GM18951 (cell line): Measurements from ENCODE around the gene CHI3L2.

ENCODE experiments used
- POLR2A ChIP-seq: IDR thresholded peaks from 4 replicates; pipeline ENCODE4 v1.6.1; 2011; ENCODE audit warnings: mild to moderate bottlenecking; ENCODE audit not compliant: insufficient read length, insufficient read depth; ENCODE audit errors: extremely low read depth
- in situ Hi-C: fragments of 300-500 bp; cut with MboI; formaldehyde crosslinking; loops from one replicate; pipeline ENCODE4 v1.12.0; 2022; ENCODE audit warnings: low sequenced_read_pairs, mixed read lengths, inconsistent platforms; ENCODE audit not compliant: unreplicated experiment

Gene CHI3L2

DNA sequence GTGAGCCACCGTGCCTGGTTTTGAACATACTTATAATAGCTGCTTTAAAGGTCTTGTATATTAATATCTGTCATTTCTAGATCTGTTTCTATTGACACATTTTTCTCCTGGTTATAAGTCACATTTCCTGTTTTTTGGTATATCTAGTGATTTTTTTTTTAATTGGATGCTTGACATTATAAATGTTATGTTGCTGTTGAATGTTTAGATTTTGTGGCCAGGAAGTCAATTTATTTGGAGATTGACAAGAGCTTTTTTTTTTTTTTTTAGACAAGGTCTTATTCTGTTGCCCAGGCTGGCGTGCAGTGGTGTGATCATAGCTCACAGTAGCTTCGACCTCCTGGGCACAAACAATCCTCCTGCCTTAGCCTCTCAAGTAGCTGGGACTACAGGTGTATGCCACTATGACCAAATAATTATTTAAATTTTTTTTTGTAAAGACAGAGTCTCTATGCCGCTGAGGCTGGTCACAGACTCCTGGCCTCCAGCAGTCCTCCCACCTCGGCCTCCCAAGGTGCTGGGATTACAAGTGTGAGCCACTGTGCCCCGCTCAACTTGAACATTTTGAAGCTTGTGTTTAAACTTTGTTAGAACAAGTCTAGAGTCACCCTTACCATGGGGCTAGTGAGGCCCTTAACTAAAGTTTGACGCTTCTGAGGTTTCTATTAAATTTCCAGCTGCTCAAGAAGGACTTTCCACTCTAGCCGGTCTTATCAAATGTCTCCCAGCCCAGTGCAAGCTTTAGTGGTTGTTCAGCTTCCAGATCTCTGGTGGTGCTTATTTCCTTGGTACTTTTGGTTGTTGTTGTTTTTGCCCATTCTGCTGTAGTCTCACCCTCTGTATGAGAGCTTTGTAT, 8.6 kb upstream of the CHI3L2 start:
- in situ Hi-C loops, result no loop called here
- TF ChIP-seq POLR2A, result no peak

DNA sequence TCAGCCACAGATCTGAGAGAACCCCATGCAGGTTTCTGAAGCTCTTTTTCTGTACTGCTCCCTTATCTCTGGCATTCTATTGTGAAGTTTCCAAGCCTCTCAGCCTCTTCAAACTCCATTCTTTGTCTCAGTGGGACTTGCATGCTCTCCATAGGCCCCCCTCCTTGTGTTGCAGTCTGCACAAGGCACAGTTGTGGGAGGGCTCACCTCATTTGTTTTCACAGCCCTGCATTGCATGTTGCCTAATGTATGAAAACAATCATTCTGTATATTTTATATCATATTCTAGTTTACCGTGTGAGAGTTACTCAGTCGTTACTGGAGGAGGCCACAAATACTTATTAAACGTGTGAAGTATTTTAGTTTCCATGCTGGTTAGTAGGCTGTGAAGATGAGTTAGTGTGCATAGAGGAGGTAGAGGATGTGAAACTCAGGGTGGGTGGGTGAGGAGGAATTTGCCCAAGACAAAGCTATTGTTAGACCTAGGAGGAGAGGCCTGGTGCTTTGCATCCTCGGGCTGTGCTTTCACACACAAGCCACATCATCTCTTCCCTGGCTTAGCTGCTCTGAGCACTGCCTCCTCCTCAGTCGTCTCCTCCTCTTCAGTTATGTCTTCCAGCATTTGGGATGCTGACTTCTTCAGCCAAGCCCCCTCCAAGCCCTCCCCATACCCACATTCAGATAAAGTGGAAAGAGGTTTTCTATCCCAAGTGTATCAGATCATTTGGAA, 7.8 kb upstream of the CHI3L2 start:
- peak; percentile 62 for TF ChIP-seq POLR2A
- in situ Hi-C loops, result loop anchor here (10.0 kb wide), 1 partner anchor 185 kb away; no protein-coding TSS in a partner anchor

DNA sequence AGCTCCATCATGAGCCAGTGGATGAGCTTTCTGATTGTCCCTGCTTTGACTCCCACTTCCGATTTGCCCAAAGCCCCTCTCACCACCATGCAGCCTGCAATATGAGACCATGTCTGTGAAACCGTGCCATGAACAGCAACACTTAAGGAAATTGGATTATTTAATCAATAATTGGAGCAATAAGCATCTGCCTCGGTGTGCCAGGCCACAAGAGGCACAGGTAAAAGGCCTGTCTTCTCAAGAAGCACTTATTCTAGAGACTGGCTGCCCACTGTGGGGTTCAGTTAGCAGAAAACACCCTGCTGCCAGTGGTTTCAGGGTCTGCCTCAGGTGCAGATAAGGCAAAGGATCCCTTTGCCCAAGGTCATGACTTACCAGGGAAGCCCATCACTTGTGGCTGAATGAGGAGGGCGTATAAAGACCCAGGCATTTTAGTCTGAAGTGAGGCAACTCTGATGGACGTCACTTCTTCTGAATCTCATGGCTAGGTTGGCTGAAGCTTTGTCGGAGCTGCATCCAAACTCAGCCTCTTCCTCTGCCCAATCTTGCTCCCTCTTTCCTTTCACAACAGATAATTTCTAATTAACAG, 7.1 kb upstream of the CHI3L2 start:
- TF ChIP-seq POLR2A, result no peak
- in situ Hi-C loops, result loop anchor here (10.0 kb wide), 1 partner anchor 184 kb away; no protein-coding TSS in a partner anchor

DNA sequence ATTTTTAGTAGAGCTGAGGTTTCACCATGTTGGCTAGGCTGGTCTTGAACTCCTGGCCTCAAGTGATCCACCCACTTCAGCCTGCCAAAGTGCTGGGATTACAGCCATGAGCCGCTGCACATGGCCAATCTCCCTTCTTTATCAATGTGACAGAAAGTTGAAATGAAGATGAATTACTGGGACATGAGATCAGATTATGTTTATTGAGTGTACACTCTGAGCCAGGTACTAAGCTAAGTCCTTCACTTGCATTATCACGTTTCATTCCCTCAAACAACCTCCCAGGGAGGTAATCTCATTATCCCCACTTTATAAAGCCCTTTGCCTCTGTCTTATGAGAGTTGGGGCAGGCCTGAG, 6.3 kb upstream of the CHI3L2 start:
- TF ChIP-seq POLR2A, result no peak
- in situ Hi-C loops, result loop anchor here (10.0 kb wide), 1 partner anchor 184 kb away; no protein-coding TSS in a partner anchor

DNA sequence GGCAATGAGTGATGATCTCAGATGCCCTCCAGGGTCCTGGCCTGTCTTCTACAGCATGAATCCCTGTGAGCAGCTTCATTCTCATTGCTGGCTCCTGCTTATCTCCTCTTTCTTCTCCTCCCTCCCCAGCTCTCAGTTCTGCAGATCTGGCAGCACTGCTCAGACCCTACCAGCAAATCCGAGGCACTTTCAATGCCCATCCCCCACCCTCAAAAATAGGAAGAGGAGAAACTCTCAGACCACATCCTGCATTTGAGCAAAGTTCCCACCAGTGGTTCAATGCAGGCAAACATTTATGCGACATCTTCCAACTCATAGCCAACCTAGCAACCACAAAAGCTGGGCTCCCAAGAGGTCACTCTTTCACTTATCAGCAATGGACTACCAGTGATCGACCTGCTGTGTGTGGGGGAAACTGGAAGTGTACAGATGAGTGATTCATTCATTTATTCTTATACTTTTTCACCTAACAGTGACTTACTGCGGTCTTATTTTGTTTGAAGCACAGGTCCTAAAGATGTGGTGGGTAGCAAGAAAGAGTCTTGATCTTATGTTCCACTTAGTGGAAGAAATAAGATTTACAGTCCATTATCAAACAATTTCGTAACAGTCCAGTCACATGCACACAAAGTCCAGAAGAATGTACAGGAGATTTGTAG, 5.8 kb upstream of the CHI3L2 start:
- TF ChIP-seq POLR2A, result no peak
- in situ Hi-C loops, result loop anchor here (10.0 kb wide), 1 partner anchor 183 kb away; no protein-coding TSS in a partner anchor

DNA sequence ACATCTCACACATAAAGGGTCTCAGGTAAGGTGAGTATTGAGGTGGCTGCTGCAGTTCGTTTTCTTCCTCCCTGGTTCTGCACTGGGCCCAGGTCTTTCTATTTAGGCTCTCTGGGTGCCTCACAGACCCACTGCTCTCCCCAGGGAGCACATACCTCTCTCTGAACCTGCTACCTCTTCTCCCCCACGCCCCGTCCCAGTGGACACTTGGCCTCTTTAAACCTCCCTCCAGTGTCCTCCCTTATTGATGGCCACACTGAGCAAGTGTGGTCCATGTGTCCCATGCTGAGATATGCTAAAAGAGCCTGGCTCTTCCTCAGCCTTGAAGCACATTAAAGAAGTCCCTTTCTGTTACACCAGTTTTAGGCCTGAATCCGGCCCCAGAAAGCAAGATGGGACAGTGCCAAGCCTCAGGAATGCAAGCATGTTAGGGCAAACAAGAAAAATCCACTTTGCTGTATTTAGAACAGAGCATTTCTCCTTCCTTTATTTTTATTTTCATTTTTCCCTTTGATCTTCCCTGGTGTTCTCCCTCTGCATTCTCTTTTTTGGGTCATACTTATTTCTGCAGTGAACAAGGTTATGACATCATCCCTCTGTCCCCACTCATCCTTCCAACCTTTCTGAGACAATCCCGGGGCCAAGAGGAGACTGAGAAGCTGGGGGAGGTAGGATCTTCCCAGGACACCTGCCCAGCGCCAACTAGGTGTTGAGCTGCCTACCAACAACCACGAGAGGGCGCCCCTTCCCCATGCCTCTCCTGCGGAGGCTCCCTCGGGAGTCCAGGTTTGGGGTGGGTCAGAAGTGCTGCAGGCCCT, 5.0 kb upstream of the CHI3L2 start:
- in situ Hi-C loops, result loop anchor here (10.0 kb wide), 1 partner anchor 182 kb away; no protein-coding TSS in a partner anchor
- TF ChIP-seq POLR2A, result no peak

DNA sequence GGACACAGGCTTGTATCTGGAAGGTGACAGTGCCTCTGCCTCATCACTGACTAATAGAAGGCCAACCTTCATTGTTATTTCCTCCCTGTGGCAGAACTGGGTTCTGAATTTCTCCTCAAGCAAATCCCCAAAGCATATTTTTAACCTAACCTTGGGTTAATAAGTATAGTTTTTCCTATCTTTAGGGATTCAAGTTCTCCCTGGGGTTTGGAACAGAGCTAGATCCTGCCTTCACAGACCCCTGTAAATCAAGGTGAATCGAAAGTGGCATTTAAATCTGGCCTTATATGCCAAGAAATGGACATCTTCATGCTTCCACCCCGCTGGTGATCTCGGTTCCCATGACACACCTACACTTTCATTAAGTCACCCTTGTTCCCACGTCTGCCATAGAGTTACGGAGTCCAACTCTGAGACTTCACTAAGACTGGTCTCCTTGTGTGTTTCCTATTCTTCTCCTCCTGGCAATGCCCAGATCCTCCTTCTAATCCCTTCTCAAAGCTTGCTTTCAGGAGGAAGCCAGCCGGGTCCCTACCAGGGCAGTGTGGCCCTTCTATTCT, 4.3 kb upstream of the CHI3L2 start:
- peak; percentile 15 for TF ChIP-seq POLR2A
- in situ Hi-C loops, result loop anchor here (10.0 kb wide), 1 partner anchor 182 kb away; no protein-coding TSS in a partner anchor

DNA sequence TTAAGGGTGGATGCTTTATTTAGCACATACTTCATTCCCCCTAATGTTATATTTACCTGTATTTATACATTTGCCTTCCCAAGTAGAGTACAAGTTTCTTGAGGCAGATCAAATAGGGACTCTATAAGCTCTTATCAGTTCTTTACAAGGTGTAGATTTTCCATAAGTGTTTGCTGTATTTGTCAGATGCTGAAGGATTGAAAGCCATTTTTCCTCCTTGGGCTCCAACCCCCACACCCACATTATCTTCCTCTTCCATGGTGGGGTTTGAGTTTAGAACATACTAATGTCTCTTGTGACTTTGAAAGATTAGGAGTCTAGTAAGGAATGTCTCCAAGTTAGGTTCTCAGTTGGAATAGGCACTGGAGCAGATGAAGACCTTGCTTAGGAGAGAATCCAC, 2.4 kb upstream of the CHI3L2 start:
- in situ Hi-C loops, result loop anchor here (5.0 to 25.0 kb wide), 3 partner anchors 107 to 537 kb away; partner anchors contain the start of gene DDX20
- no peak for TF ChIP-seq POLR2A

DNA sequence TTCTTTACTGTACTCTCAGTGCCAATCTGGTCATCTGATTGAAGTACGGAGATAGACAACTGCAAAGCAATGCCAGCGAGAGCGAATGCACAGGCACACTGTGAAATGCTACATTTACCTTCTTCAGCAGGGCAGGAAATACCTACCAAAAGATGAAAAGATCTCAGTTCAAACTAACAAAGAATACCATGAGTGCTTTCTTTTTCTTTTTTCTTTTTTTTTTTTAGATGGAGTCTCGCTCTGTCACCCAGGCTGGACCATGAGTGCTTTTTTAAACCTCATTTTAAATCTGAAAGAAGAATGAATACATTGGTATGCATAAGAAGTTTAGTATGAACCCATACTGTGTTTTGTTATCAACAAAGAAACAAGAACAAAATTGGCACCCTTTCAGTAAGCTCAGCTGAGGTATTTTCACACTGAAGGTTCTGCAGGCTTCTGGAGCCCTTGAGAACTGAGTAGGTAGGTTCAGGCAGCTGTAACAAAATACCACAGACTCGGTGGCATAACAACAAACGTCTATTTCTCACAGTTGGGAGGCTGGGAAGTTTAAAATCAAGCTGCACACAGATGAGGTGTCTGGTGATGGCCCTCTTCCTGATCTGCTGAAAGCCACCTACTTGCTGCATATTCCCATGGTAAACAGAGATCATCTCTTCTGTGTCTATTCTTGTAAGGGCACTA, 1.7 kb upstream of the CHI3L2 start:
- no peak for TF ChIP-seq POLR2A

DNA sequence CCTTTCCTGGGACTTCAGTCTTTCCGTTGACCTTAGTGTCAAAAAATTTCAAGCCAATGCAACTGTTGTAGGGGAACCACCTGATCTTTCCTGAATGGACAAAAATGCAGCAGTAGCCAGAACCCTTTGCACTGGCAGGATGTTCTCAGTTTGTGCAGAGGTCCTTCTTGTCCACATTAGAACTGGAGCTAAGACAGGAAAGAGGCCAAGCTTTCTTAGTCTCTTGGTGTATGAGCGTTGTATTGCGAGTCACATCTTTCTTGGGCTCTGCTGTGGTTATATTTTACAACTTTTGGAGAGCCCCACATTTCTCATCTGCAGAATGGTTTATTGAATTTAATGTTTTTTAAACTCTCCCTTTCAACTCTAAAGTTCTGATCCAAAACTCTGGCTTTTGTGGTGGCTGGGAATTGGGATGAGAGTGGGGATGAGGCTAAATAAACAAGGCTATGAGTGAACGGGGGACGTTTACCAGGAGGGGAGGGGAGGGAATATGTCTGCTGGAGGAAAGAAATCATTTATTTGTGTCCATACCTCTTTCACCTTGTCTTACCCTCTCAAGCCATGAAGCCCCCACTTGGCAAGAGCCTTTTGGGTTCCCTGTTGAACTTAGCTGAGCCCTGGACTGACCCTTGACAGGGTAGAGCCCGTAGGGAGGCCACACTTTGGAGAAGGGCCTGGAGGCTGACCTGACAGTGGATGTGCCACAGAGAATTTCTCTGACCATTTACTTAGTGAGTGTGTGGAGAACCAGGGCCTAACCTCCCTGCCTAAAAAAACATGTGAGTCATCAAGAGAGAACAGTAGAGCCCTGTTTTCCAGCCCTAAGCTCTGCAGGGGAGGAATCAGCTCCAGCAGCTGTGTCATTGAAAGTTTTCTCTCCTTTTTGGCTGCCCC, 586 bp downstream of the CHI3L2 start:
- TF ChIP-seq POLR2A, result no peak
- in situ Hi-C loops, result loop anchor here (5.0 to 25.0 kb wide), 3 partner anchors 104 to 534 kb away; partner anchors contain the start of gene DDX20

More for the DNA sequence above, 1.7 kb upstream of the CHI3L2 start:
- in situ Hi-C loops, result loop anchor here (5.0 to 25.0 kb wide), 3 partner anchors 106 to 536 kb away; partner anchors contain the start of gene DDX20
